Subcutaneous abdominal adipose tissue (tissue), 5 donors: Measurements from ENCODE around the gene RRP9.
A peak's percentile ranks its signal among the peaks of the same experiment; 100 is the strongest.

Experiments used
- H3K27ac ChIP-seq: one replicate; pipeline ENCODE4 v1.7.0; 2013; ENCODE audit warnings: low read depth, mild to moderate bottlenecking, inconsistent platforms, low read length, moderate library complexity
- H3K27me3 ChIP-seq, 5 donors: one replicate each; pipeline ENCODE4 v1.7.0; 2013; ENCODE audit warnings: low read length in 5 of 5, inconsistent platforms in 1 of 5; ENCODE audit not compliant: control insufficient read depth in 5 of 5, insufficient read depth in 4 of 5
- H3K36me3 ChIP-seq, 5 donors: one replicate each; pipeline ENCODE4 v1.7.0; 2013; ENCODE audit warnings: low read length in 5 of 5; ENCODE audit not compliant: control insufficient read depth in 5 of 5, insufficient read depth in 5 of 5
- H3K4me1 ChIP-seq, 5 donors: one replicate each; pipeline ENCODE4 v1.7.0; 2013; ENCODE audit warnings: low read length in 5 of 5, mild to moderate bottlenecking in 3 of 5, moderate library complexity in 1 of 5; ENCODE audit not compliant: control insufficient read depth in 5 of 5, insufficient read depth in 5 of 5
- H3K4me3 ChIP-seq, 5 donors: one replicate each; pipeline ENCODE4 v1.7.0; 2013; ENCODE audit warnings: low read length in 5 of 5, low read depth in 1 of 5
- H3K9ac ChIP-seq, 5 donors: one replicate each; pipeline ENCODE4 v1.7.0; 2013; ENCODE audit warnings: low read length in 5 of 5, mild to moderate bottlenecking in 4 of 5, moderate library complexity in 3 of 5
- H3K9me3 ChIP-seq, 5 donors: one replicate each; pipeline ENCODE4 v1.7.0; 2013; ENCODE audit warnings: low read length in 5 of 5; ENCODE audit not compliant: control insufficient read depth in 5 of 5
- donor health status: healthy.
- donor health status: healthy.
- donor health status: healthy.
- donor health status: healthy.
- donor health status: healthy.

RRP9 gene

GRCh38 chr3:51955893-51956770, 14.4 kb upstream of the RRP9 start:
- H3K36me3 ChIP-seq: peaks cover 0 to 37% (median 23%) of the 10 kb centered on the region in 5 donors
- H3K4me1 ChIP-seq: peaks cover 3 to 17% (median 15%) of the 10 kb centered on the region in 5 donors
- no peaks in the 10 kb centered on the region for H3K9me3 ChIP-seq
- H3K27me3 ChIP-seq: no peaks in the 10 kb centered on the region
- H3K4me3 ChIP-seq: peak overlapping the region in 4 of 5 donors; percentile 39 to 57 (median 48)
- no peak overlapping the region for H3K27ac ChIP-seq
- peak overlapping the region in 3 of 5 donors; percentile 21 to 53 (median 23) for H3K9ac ChIP-seq

- Histone ChIP-seq H3K9me3 (no peaks in the 10 kb centered on the region), H3K36me3 (peaks cover 0 to 29% (median 20%) of the 10 kb centered on the region in 5 donors), H3K27me3 (no peaks in the 10 kb centered on the region), H3K4me3 (peak within 1 kb of the TSS in 4 of 5 donors; percentile 39 to 57 (median 48)), H3K27ac (no peak within 1 kb of the TSS), H3K4me1 (peaks cover 3 to 17% (median 15%) of the 10 kb centered on the region in 5 donors), H3K9ac (peak within 1 kb of the TSS in 3 of 5 donors; percentile 21 to 53 (median 23))
These were observed 13.6 kb upstream of the RRP9 start, which contains the start of gene GPR62 for GRCh38 chr3:51955175-51955892. TSS of gene GPR62 (plus strand) at chr3:51955381. CDS start at chr3:51955653, 272 bp downstream.

GRCh38 chr3:51954713-51955112, 13.0 kb upstream of the RRP9 start:
- Histone ChIP-seq H3K4me3 (no peak overlapping the region), H3K9me3 (no peaks in the 10 kb centered on the region), H3K27ac (no peak overlapping the region), H3K27me3 (no peaks in the 10 kb centered on the region), H3K36me3 (peaks cover 0 to 24% (median 13%) of the 10 kb centered on the region in 5 donors), H3K4me1 (peaks cover 3 to 17% (median 15%) of the 10 kb centered on the region in 5 donors), H3K9ac (no peak overlapping the region)

GRCh38 chr3:51954105-51954504, 12.4 kb upstream of the RRP9 start:
- Histone ChIP-seq H3K36me3 (peaks cover 0 to 24% (median 12%) of the 10 kb centered on the region in 5 donors), H3K9ac (no peak overlapping the region), H3K27ac (no peak overlapping the region), H3K27me3 (no peaks in the 10 kb centered on the region), H3K4me1 (peaks cover 3 to 17% (median 15%) of the 10 kb centered on the region in 5 donors), H3K9me3 (no peaks in the 10 kb centered on the region), H3K4me3 (no peak overlapping the region)

GRCh38 chr3:51953445-51953844, 11.7 kb upstream of the RRP9 start:
- Histone ChIP-seq H3K4me1 (peaks cover 3 to 17% (median 15%) of the 10 kb centered on the region in 5 donors), H3K9ac (no peak overlapping the region), H3K27me3 (no peaks in the 10 kb centered on the region), H3K27ac (no peak overlapping the region), H3K4me3 (no peak overlapping the region), H3K36me3 (peaks cover 0 to 24% (median 10%) of the 10 kb centered on the region in 5 donors), H3K9me3 (no peaks in the 10 kb centered on the region)

- Histone ChIP-seq H3K4me3 (no peak overlapping the region), H3K4me1 (peaks cover 0 to 8% (median 7%) of the 10 kb centered on the region in 5 donors), H3K27ac (no peak overlapping the region), H3K9ac (no peak overlapping the region), H3K27me3 (no peaks in the 10 kb centered on the region), H3K36me3 (peaks cover 0 to 37% (median 21%) of the 10 kb centered on the region in 5 donors), H3K9me3 (no peaks in the 10 kb centered on the region)
These were observed 9.2 kb upstream of the RRP9 start for GRCh38 chr3:51950899-51951298.

- Histone ChIP-seq H3K36me3 (peaks cover 0 to 51% (median 30%) of the 10 kb centered on the region in 5 donors), H3K27me3 (no peaks in the 10 kb centered on the region), H3K4me1 (no peaks in the 10 kb centered on the region), H3K9ac (no peak overlapping the region), H3K4me3 (no peak overlapping the region), H3K27ac (no peak overlapping the region), H3K9me3 (no peaks in the 10 kb centered on the region)
These were observed 7.4 kb upstream of the RRP9 start for GRCh38 chr3:51949121-51949520.

GRCh38 chr3:51948016-51948580, 6.4 kb upstream of the RRP9 start:
- no peak overlapping the region for H3K27ac ChIP-seq
- peaks cover 0 to 51% (median 30%) of the 10 kb centered on the region in 5 donors for H3K36me3 ChIP-seq
- H3K9me3 ChIP-seq: no peaks in the 10 kb centered on the region
- H3K4me1 ChIP-seq: peaks cover 0 to 7% (median 6%) of the 10 kb centered on the region in 5 donors
- no peak overlapping the region for H3K4me3 ChIP-seq
- H3K9ac ChIP-seq: no peak overlapping the region
- no peaks in the 10 kb centered on the region for H3K27me3 ChIP-seq

- no peak overlapping the region for H3K9ac ChIP-seq
- no peak overlapping the region for H3K4me3 ChIP-seq
- H3K4me1 ChIP-seq: peaks cover 3 to 14% (median 13%) of the 10 kb centered on the region in 5 donors
- no peak overlapping the region for H3K27ac ChIP-seq
- H3K9me3 ChIP-seq: no peaks in the 10 kb centered on the region
- H3K36me3 ChIP-seq: peaks cover 0 to 51% (median 30%) of the 10 kb centered on the region in 5 donors
- no peaks in the 10 kb centered on the region for H3K27me3 ChIP-seq
These were observed 5.7 kb upstream of the RRP9 start for GRCh38 chr3:51947215-51947900.
